Osteoblast (primary cell): ENCODE measurements around the gene PRSS50. TPM values are rescaled to one million over a fixed set of nuclear protein-coding genes. Genes with fewer than 3 reads are reported as not detected.

Experiments used
- DNase-seq: peaks from one replicate; pipeline ENCODE4 v3.0.0; 2011; ENCODE audit warnings: low spot score, mixed read lengths; ENCODE audit not compliant: insufficient read length; ENCODE audit errors: missing footprints
- H2AFZ ChIP-seq: 2 replicates; pipeline ENCODE4 v1.6.0; 2011; ENCODE audit warnings: mild to moderate bottlenecking, low read length
- H3K27ac ChIP-seq: 2 replicates; pipeline ENCODE4 v1.5.1; 2011; ENCODE audit warnings: mild to moderate bottlenecking, low read depth, low read length, moderate library complexity
- H3K27me3 ChIP-seq: 2 replicates; pipeline ENCODE4 v1.6.0; 2012; ENCODE audit warnings: mild to moderate bottlenecking, control low read depth, inconsistent platforms, low read length, moderate library complexity; ENCODE audit not compliant: insufficient read depth
- H3K36me3 ChIP-seq: 2 replicates; pipeline ENCODE4 v1.5.1; 2011; ENCODE audit warnings: mild to moderate bottlenecking, low read length, control low read depth, moderate library complexity; ENCODE audit not compliant: insufficient read depth
- H3K4me1 ChIP-seq: 2 replicates; pipeline ENCODE4 v1.5.1; 2011; ENCODE audit warnings: mild to moderate bottlenecking, low read length, control low read depth, moderate library complexity; ENCODE audit not compliant: insufficient read depth
- H3K4me2 ChIP-seq: 2 replicates; pipeline ENCODE4 v1.6.0; 2011; ENCODE audit warnings: mild to moderate bottlenecking, low read length; ENCODE audit not compliant: insufficient read depth
- H3K4me3 ChIP-seq: fragments of 200-600 bp; sonication (generic); 3 replicates; pipeline ENCODE4 v1.5.1; 2012; ENCODE audit warnings: mild to moderate bottlenecking, low read length, inconsistent platforms; ENCODE audit not compliant: insufficient read depth
- H3K79me2 ChIP-seq: 2 replicates; pipeline ENCODE4 v1.6.0; 2012; ENCODE audit warnings: mild to moderate bottlenecking, low read length, control low read depth, inconsistent platforms; ENCODE audit not compliant: insufficient read depth
- H3K9me3 ChIP-seq: 2 replicates; pipeline ENCODE4 v1.5.1; 2011; ENCODE audit warnings: low read depth, low read length, control low read depth
- H4K20me1 ChIP-seq: 2 replicates; pipeline ENCODE4 v1.6.0; 2012; ENCODE audit warnings: mild to moderate bottlenecking, low read length, control low read depth; ENCODE audit not compliant: insufficient read depth
- total RNA-seq: library from RNA; depleted of rRNA; stranded (reverse); fragments of >200 nt; gene quantifications from 2 replicates; pipeline ENCODE4 v1.2.3, GENCODE V29; 2012
- TF ChIP-seq, protein P1 (sequence below): IDR thresholded peaks from 2 replicates; pipeline ENCODE4 v1.5.1; 2011; ENCODE audit warnings: mild to moderate bottlenecking, low read depth, low read length, moderate library complexity; ENCODE audit errors: extremely low read depth

Gene PRSS50
- total RNA-seq, 1 donor = not detected

DNA sequence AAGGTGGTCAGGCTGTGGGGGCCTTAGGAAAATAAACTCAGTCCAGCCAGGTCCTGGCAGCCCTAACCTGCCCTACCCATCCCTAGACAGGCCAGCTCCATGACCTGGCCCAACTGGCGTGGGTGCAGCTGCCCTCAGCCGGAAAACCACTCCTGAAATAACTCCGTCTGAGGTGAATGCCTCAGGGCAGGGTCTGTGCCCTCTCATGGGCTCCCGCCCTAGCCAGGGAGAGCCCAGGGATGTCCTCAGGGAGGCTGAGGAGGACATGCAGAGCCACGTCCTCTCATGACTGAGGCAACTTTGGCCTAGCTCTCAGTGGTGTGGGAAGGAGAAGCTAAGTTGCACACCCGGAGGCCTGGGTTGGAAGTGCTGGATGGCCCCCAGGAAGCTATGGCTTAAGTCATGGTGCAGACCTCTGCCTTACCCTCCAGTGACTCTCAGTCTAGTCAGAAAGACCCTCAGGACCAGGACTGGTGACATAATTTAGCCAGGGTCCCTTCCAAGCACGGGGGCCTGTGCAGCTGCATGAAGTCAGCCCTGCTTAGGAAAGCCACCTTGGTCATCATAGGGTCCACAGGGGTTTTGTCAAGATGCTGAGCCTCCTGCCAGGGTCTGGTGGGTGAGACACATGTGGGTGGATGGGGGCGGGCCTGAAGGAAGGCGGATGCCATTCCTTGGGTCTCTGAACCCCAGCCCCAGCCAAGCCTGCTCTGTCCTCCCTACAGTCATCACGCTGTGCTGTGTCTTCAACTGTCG is 9.1 kb downstream of the PRSS50 start:
- H3K4me3 ChIP-seq = no peak overlapping the region
- peaks cover under 1% of the 10 kb centered on the region for H3K27me3 ChIP-seq
- H3K4me1 ChIP-seq = no peaks in the 10 kb centered on the region
- H3K9me3 ChIP-seq = no peaks in the 10 kb centered on the region
- peak; percentile 90 for DNase-seq
- no peaks in the 10 kb centered on the region for H3K79me2 ChIP-seq
- no peak overlapping the region for H2AFZ ChIP-seq
- no peaks in the 10 kb centered on the region for H4K20me1 ChIP-seq
- no peak overlapping the region for H3K27ac ChIP-seq
- no peaks in the 10 kb centered on the region for H3K36me3 ChIP-seq
- no peak overlapping the region for H3K4me2 ChIP-seq
- TF ChIP-seq, protein P1, sequence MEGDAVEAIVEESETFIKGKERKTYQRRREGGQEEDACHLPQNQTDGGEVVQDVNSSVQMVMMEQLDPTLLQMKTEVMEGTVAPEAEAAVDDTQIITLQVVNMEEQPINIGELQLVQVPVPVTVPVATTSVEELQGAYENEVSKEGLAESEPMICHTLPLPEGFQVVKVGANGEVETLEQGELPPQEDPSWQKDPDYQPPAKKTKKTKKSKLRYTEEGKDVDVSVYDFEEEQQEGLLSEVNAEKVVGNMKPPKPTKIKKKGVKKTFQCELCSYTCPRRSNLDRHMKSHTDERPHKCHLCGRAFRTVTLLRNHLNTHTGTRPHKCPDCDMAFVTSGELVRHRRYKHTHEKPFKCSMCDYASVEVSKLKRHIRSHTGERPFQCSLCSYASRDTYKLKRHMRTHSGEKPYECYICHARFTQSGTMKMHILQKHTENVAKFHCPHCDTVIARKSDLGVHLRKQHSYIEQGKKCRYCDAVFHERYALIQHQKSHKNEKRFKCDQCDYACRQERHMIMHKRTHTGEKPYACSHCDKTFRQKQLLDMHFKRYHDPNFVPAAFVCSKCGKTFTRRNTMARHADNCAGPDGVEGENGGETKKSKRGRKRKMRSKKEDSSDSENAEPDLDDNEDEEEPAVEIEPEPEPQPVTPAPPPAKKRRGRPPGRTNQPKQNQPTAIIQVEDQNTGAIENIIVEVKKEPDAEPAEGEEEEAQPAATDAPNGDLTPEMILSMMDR = peak; percentile 9

DNA sequence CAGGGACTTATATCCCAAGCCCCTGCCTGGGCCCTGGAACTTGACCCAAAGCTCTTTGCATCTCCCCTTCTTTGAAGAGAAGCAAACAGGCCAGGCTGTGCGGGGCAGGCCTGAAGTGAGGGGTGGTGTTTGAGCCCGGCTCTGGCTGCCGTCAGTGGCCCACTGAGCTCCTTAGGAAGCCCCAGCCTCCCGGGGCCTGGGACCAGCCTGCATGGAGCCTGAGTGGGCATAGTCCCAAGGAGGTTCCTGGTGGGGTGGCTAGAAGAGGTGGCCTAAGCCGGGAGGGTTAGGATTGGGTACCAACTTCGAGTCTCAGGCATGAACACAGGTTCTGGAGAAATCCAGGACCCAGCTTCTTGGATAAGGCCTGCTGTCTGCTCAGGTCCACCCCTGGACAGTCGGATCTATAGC is 10.1 kb downstream of the PRSS50 start:
- no peak overlapping the region for H2AFZ ChIP-seq
- H4K20me1 ChIP-seq = no peaks in the 10 kb centered on the region
- TF ChIP-seq, protein P1 = no peak
- H3K27me3 ChIP-seq = peaks cover 5% of the 10 kb centered on the region
- no peaks in the 10 kb centered on the region for H3K4me1 ChIP-seq
- H3K4me3 ChIP-seq = no peak overlapping the region
- H3K79me2 ChIP-seq = no peaks in the 10 kb centered on the region
- no peaks in the 10 kb centered on the region for H3K36me3 ChIP-seq
- no peak for DNase-seq
- no peaks in the 10 kb centered on the region for H3K9me3 ChIP-seq
- no peak overlapping the region for H3K4me2 ChIP-seq
- no peak overlapping the region for H3K27ac ChIP-seq

DNA sequence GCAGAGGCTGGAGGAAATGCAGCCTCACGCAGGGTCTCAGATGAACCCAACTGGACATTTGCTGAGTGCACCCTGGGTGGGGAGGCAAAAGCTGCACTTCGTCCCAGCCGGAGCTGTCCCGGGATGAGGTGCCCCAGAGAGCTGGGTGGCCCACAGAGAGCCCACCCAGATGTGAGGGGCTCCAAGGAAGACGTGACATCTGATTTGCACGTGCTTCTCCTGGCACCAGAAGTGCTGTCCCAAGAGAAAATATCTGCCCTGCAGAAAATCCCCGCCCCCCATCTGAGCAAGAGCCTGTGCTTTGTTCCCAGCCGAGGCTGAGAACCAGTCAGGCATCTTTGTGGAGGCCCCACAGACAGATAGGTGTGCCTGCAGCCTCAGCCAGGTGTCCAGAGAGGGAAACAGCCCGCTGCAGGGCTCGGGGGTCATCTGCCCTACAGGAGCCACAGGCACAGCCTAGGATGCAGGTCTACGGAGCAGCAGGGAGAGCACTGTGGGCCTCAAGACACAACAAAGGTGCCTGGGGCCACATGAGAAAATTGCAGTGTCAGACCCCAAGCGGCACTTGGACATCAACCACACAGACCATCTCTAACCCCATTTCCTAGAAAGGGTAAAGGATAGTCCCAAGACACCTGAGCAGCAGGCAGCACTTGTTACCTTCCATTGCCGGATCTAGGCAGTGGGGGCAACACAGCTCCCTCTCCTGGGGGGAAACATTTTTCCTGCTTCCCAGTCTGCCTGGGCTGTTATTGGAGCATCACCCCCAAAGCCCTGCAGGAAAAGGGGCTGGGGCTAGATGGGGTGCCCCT is 10.7 kb downstream of the PRSS50 start:
- peaks cover 10% of the 10 kb centered on the region for H3K27me3 ChIP-seq

More for the DNA sequence above, 10.7 kb downstream of the PRSS50 start:
- Histone ChIP-seq H3K27ac (no peak overlapping the region), H3K36me3 (no peaks in the 10 kb centered on the region), H3K9me3 (no peaks in the 10 kb centered on the region), H2AFZ (no peak overlapping the region), H3K79me2 (no peaks in the 10 kb centered on the region), H3K4me2 (no peak overlapping the region), H3K4me3 (no peak overlapping the region), H4K20me1 (no peaks in the 10 kb centered on the region), H3K4me1 (no peaks in the 10 kb centered on the region)
- DNase-seq = peak; percentile 68
- TF ChIP-seq, protein P1 = no peak
